T-helper 9 cell (primary cell): ENCODE data around the gene ASXL1.

Source experiments
- DNase-seq: peaks from one replicate; pipeline ENCODE4 v3.0.0-alpha.2; 2020

The ASXL1 gene

GRCh38 chr20:32442630-32443373 lies 84.7 kb downstream of the ASXL1 start:
- no peak for DNase-seq

DNA sequence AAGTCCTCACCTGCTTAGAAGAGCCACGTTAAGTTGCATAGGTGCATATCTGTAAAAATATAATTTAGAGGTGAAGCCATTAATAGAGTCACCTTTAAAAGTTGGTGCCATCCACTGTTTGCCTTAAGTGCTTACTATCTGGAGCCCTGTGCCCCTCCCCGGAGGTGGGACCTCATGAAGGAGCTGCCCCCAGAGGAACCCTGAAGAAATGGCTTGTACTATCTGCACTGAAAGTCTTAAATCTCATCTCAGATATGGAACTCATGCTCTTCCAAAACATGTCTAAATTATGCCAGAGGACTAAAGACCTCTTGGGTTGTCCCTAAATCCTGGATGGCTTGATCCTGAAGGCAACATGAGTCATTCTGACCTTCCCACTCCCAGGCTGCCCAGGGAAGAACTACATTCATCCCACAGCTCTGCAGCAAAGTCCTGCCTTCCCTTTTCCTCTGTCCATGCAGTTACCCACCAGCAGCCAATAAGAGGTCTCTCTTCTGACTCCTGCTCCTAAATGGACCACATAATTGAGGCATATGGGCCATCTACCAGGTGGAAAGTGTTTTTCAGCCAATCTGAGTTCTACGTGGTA lies 85.3 kb downstream of the ASXL1 start:
- DNase-seq, result no peak

- no peak for DNase-seq
Observed at GRCh38 chr20:32444474-32445220, 86.5 kb downstream of the ASXL1 start.

DNA sequence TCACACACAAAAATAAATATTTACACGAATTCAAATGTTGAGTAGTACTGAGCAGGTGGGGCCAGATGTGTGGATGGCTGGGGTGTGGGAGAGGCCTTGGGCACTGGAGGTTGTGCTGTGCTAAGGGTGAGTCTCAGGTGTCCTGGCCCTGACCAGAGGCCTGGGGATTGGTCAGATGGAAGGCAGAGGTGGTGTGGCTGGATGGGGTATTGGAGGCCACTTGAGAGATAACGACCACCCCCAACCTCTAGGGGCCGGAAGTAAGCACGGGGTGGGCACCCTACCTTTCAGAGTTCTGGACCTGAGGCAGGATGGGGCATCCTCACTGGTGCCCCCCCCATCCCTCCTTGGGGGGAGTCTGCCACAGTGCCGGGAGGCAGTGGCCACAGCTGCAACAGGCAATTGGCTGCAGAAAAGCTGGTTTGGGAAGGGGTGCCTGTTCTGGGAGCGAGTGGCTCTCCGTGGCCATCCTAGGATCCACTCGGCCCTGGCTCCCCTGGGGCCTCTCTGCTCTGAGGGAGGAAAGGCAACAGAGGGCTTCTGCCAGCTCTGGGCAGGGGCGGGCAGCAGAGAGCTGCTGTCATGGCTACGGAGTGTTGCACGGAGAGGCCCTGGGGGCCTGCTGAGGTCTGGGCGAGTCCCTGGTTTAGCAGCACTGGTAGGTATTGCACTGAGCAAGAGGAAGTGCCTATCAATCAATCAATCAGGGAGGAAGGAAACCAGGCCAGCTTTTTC lies 87.6 kb downstream of the ASXL1 start:
- no peak for DNase-seq

- DNase-seq, result no peak
Observed at GRCh38 chr20:32446301-32447100, 88.4 kb downstream of the ASXL1 start.

- no peak for DNase-seq
Observed at GRCh38 chr20:32447136-32448027, 89.3 kb downstream of the ASXL1 start.

DNA sequence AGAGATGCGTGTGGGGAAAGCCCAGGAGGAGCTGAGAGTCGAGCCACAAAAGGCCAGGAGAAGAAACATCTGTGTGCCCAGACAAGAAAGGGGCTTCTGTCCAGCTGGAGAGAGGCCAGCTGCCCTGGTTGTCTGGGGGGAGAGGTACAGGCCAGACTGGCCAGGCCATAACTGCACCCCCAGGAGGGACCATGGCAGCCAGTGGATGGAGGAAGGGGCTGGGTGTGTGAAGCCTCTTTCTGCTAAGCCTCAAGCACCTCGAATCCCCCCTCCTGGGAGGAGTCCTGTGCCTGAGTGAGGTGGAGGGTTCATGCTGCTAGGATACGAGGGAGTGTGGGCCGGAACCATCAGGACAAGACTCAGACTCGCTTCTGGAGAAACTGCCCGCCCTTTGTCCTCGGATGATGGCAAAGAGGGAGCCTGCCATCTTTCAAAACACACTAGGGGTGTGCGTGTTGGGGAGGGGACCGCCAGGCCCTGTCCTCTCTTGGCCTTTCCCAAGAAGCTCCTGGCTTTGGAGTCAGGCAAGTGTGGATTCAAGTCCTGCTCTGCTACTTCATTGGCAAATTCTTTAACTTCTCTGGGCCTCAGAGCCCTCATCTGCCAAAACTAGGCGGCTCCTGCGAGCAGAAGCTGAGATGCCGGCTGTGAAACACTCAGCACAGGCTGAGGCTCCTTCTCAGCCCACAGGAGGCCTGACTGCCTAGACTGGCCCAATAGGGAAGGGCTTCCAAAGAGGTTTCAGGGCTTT lies 90.3 kb downstream of the ASXL1 start:
- no peak for DNase-seq

DNA sequence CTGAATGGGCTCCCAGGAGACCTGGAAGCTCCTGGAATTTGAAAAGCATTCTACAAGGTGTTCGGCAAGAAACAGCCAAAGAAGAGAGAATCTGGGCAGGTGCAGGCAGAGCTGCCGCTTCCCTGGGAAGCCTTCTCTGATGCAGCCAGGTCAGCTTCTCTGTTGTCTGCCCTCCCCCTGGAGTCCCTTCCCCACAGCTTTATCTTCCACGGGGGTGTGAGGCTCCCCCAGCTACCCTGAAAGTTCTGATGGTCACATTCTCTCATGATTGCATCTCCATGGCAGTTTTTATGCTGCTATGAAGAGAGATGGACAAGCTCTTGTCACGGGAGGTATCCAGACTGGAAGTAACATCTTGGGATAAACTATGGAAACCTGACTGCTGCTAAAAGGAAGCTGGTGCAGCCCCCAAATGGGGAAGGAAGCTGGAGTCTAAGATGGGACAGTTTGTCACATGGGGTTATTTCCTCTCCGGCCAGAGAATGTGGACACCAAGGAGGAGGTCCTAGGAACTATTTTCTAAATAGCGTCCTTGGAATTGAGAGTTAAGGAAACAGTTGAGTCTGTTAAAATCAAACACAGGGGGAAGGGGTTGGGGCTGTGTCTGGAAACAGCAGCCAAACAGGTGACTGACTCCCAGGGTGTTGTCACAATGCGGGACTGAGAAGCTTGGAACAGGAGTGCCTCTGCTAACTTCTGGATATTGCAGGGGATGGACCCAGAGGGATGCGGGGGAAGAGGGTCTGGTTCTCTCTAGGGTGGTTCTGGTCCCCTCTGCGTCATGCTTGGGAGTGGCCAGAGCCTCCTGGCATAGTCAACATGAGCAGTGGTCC lies 91.1 kb downstream of the ASXL1 start:
- DNase-seq, result no peak

- DNase-seq, result no peak
Observed at GRCh38 chr20:32449890-32450401, 91.8 kb downstream of the ASXL1 start.

GRCh38 chr20:32450484-32451061 lies 92.4 kb downstream of the ASXL1 start:
- no peak for DNase-seq

DNA sequence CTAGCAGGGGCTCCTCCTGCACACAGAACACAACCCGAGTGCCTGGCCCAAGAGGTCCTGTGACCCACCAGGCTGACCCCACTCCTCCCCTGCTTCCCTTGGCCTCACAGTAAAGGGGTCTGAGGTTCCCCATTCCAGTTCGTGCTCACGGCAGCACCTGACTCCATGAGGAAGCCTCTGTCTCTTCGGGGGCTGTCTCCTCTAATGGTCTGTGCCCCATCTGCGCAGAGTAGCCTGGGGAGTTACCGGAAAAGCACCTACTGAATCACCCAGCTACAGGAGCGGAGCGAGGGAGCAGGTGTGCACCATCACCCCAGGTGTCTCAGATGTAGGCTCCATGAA lies 93.2 kb downstream of the ASXL1 start:
- no peak for DNase-seq

- DNase-seq, result no peak
Observed at GRCh38 chr20:32451682-32452461, 93.7 kb downstream of the ASXL1 start.

GRCh38 chr20:32452776-32453466 lies 94.8 kb downstream of the ASXL1 start:
- DNase-seq, result no peak

DNA sequence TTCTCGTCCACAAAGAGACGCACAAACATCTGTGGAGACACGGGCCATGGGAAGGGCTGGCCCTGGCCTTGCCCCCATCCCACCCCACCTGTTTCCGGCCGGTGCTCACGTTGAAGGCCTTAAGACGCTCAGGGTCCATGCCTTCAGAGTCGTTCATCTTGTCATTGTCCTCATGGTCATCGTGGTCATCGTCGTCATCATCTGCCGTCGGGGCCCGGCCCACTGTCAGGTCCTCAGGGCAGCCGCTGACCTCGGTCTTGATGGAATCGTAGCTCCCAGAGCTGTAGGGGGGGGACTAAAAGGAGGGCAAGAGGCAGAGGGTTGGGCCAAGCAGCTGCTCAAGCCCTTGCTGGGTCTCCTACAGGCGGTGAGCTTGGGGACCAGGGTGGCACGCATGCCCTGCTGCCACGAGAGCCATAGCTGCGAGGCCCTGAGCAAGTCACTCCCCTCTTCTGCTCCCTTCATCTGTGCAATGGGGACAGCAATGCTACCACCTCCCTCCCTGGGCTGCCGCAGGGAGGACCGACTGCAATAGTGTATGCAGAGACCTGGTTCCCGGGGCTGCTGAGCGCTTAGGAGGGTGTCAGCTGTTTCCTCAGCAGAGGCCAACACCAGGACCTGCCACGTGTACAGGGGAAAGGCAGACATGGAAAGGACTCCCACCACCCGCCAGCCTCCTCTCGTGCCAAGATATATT lies 95.5 kb downstream of the ASXL1 start:
- no peak for DNase-seq

GRCh38 chr20:32454164-32455145 lies 96.3 kb downstream of the ASXL1 start:
- no peak for DNase-seq
